ENCODE measurements around the gene NEK10.
"Not testable (repeated sequence)": the region's sequence is repeated elsewhere in the genome, so short reads cannot be mapped to it uniquely, and the experiment has no call there.

NEK10 gene

GRCh38 chr3:27317096-27317495 lies 52.1 kb downstream of the NEK10 start:
- no peak for DNase-seq (ENCODE audit: low read depth)

- DNase-seq (ENCODE audit: low read depth): no peak
Measured at GRCh38 chr3:27315003-27315402, 54.2 kb downstream of the NEK10 start.

GRCh38 chr3:27312044-27312668 lies 57.0 kb downstream of the NEK10 start:
- no peak for DNase-seq (ENCODE audit: low read depth)

GRCh38 chr3:27311400-27311799 lies 57.8 kb downstream of the NEK10 start:
- DNase-seq (ENCODE audit: low read depth): no peak

GRCh38 chr3:27310688-27311087 lies 58.5 kb downstream of the NEK10 start:
- no peak for DNase-seq (ENCODE audit: low read depth)

- DNase-seq (ENCODE audit: low read depth): no peak
Measured at GRCh38 chr3:27307566-27307965, 61.6 kb downstream of the NEK10 start.

- no peak for DNase-seq (ENCODE audit: low read depth)
Measured at GRCh38 chr3:27302891-27303290, 66.3 kb downstream of the NEK10 start.

GRCh38 chr3:27298981-27299380 lies 70.2 kb downstream of the NEK10 start:
- not testable (repeated sequence) for DNase-seq (ENCODE audit: low read depth)

- no peak for DNase-seq (ENCODE audit: low read depth)
Measured at GRCh38 chr3:27293939-27294338, 75.2 kb downstream of the NEK10 start.

- no peak for DNase-seq (ENCODE audit: low read depth)
Measured at GRCh38 chr3:27290760-27291159, 78.4 kb downstream of the NEK10 start.

GRCh38 chr3:27289769-27290413 lies 79.3 kb downstream of the NEK10 start:
- DNase-seq (ENCODE audit: low read depth): no peak

- no peak for DNase-seq (ENCODE audit: low read depth)
Measured at GRCh38 chr3:27287052-27287451, 82.1 kb downstream of the NEK10 start.

GRCh38 chr3:27286467-27286866 lies 82.7 kb downstream of the NEK10 start:
- DNase-seq (ENCODE audit: low read depth): not testable (repeated sequence)

GRCh38 chr3:27285668-27286067 lies 83.5 kb downstream of the NEK10 start:
- no peak for DNase-seq (ENCODE audit: low read depth)

- no peak for DNase-seq (ENCODE audit: low read depth)
Measured at GRCh38 chr3:27281671-27282150, 87.5 kb downstream of the NEK10 start.

- no peak for DNase-seq (ENCODE audit: low read depth)
Measured at GRCh38 chr3:27279123-27279522, 90.1 kb downstream of the NEK10 start.

- no peak for DNase-seq (ENCODE audit: low read depth)
Measured at GRCh38 chr3:27278383-27279055, 90.7 kb downstream of the NEK10 start.

GRCh38 chr3:27275441-27275990 lies 93.7 kb downstream of the NEK10 start:
- DNase-seq (ENCODE audit: low read depth): no peak

GRCh38 chr3:27271890-27272289 lies 97.3 kb downstream of the NEK10 start:
- DNase-seq (ENCODE audit: low read depth): no peak

GRCh38 chr3:27254896-27255295 lies 114.3 kb downstream of the NEK10 start:
- no peak for DNase-seq (ENCODE audit: low read depth)

- DNase-seq (ENCODE audit: low read depth): no peak
Measured at GRCh38 chr3:27253831-27254230, 115.4 kb downstream of the NEK10 start.

GRCh38 chr3:27253391-27253790 lies 115.8 kb downstream of the NEK10 start:
- no peak for DNase-seq (ENCODE audit: low read depth)

GRCh38 chr3:27252646-27253045 lies 116.5 kb downstream of the NEK10 start:
- no peak for DNase-seq (ENCODE audit: low read depth)

All from stimulated activated CD8-positive, alpha-beta memory T cell treated with anti-CD3 and anti-CD28 coated beads, Interleukin-7, amount 100 ng/mL, for 24 hours (primary cell).